ENCODE results near the gene SLC35F4.

The SLC35F4 gene

DNA sequence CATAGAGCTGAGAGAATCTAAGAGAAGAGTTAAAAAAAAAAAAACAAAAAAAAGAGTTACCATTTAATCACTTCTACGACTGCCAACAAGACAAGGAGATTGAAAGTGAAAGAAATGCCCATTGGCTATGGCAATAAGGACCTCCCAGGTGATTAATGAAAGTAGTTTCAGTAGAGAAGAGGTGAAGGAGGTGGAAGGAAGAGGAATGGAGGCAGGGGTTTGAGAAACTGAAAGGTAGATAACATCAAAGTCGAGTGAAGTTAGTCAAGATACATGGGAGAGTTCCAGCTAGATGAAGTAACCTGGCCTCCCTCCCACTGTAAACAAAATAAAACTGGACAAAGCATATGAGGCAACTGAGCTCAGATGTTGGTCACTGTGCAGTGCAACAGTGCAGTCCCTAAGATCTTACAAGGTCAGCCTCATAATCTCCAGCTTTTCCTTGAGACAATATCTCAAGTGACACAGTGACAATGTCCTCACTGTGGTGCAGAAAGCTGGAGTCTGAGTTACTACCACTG is 254.3 kb downstream of the SLC35F4 start:
- TF ChIP-seq JUND (IDR thresholded peaks at IDR 0.05; ENCODE audit: low read depth), result no peak
- DNase-seq (ENCODE audit: low read depth in 1 of 2, low spot score in 1 of 2), result no peak
- in situ Hi-C loops (cut with HindIII; ENCODE audit: low pct_unique_long_range_greater_than_20kb, low sequenced_read_pairs), result no loop called here

DNA sequence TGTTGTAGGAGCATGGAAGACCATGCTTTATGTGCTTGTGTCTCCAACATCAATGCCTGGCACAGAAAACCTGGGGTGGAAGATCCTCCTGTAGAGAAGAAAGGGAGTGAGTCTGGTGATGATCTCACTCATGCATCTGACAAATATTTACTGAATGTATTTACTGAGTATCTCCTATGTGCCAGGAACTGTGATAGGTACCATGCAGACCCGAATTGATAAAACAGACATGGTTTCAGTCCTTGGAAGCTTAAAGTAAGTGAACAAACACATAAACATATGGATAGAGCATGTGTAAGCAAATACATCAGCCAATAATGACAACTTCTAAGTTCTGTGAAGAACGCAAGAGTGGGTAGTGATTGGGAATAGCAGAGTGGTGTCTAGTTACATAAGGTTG is 255.3 kb downstream of the SLC35F4 start:
- no peak for DNase-seq (ENCODE audit: low read depth in 1 of 2, low spot score in 1 of 2)
- in situ Hi-C loops (cut with HindIII; ENCODE audit: low pct_unique_long_range_greater_than_20kb, low sequenced_read_pairs), result no loop called here
- no peak for TF ChIP-seq JUND (IDR thresholded peaks at IDR 0.05; ENCODE audit: low read depth)

DNA sequence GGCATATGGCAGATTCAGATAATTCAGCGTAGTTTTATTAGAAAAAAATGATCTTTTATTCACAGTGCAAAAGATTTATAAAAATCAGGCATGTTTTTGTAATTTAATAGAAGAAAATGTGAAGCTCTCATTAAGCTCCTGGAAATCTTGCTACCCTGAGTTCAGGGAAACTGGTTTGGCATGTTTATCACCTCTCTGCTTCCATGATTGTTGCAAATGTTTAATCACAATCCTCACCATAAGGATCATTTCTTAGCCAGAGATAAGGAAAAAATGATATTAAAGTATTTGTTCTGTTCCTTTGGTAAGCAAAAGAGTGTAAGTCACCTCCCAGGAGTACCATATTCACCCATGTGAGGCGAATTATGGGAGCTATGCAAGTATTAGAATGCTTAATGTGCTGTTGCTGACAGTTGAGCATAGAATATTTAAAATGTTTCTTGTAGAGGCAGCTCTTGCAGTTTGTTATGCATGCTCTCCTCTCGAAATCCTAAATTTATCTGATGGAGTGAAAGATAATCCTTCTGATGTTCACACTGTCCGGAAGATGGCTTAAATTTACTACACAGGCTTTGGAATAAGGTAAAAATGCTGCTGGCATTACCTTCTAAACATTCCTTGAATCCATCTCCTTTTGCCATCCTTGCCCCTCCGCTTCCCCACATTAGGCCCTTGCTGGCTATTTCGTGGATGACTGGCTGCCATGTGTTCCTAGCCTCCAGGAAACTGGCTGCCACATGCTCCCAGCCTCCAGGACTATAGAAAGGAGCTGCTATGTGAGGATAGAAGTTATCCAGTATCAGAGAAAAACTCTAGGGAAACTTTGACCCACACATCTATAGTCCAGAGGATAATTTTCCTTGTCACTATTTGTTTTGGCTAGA is 256.5 kb downstream of the SLC35F4 start:
- no peak for DNase-seq (ENCODE audit: low read depth in 1 of 2, low spot score in 1 of 2)
- no peak for TF ChIP-seq JUND (IDR thresholded peaks at IDR 0.05; ENCODE audit: low read depth)
- in situ Hi-C loops (cut with HindIII; ENCODE audit: low pct_unique_long_range_greater_than_20kb, low sequenced_read_pairs), result no loop called here

DNA sequence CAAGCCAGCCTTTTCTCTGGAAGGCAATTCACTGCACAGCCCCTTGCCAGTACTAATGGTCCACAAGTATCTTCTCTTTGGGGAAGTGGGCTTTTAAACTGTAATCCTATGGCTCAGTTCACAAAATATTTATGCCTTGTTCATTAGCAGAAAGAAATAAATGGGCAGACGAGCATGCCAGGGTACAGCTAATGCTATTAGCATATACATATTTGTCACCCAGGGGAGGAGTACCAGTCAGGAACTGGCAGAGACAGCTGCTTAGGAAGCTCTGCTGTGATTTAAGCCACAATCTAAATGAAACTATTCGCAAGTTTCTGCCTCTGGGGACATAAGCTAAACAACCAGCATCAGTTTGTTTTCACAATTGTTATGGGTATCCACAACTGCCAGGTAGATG is 258.8 kb downstream of the SLC35F4 start:
- TF ChIP-seq JUND (IDR thresholded peaks at IDR 0.05; ENCODE audit: low read depth), result no peak
- no peak for DNase-seq (ENCODE audit: low read depth in 1 of 2, low spot score in 1 of 2)
- in situ Hi-C loops (cut with HindIII; ENCODE audit: low pct_unique_long_range_greater_than_20kb, low sequenced_read_pairs), result no loop called here

DNA sequence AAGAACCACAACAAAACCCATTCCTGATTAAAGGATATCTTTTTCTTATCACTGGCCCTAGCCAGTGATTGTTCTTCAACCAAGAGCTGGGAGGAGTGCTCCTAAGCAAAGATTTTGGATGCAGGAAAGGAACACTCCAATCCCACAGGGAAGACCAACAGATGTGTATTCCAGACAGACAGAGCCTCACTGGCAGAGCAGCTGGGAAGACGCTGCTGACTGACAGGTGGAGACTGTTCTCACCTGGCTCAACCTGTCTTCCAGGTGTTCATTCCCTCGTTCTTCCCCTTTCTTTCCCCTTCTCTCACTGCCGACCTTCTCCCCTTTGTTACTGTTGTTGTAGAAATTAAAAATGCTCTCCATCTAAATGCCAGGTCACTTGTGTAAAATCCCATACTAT is 282.5 kb downstream of the SLC35F4 start:
- no peak for DNase-seq (ENCODE audit: low read depth in 1 of 2, low spot score in 1 of 2)
- no peak for TF ChIP-seq JUND (IDR thresholded peaks at IDR 0.05; ENCODE audit: low read depth)
- in situ Hi-C loops (cut with HindIII; ENCODE audit: low pct_unique_long_range_greater_than_20kb, low sequenced_read_pairs), result no loop called here

DNA sequence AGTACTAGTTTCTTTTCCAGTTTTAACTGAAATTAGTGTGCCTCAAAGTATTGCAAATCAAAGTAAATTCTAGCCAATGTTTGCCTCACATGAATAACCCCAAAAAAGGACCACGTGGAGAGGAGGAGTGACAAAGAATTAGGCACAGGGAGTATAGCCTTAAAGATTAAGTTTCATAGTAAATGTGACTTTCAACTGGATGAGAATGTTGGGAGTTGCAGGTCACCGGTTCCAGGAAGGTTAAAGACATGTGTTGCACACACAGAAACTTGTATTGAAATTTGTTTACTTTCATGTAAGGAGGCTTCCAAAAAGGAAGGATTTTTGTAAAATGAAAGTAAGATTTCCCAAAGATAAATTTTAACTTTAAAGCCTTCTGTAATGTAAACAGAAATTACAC is 283.1 kb downstream of the SLC35F4 start:
- in situ Hi-C loops (cut with HindIII; ENCODE audit: low pct_unique_long_range_greater_than_20kb, low sequenced_read_pairs), result no loop called here
- DNase-seq (ENCODE audit: low read depth in 1 of 2, low spot score in 1 of 2), result no peak
- TF ChIP-seq JUND (IDR thresholded peaks at IDR 0.05; ENCODE audit: low read depth), result no peak

DNA sequence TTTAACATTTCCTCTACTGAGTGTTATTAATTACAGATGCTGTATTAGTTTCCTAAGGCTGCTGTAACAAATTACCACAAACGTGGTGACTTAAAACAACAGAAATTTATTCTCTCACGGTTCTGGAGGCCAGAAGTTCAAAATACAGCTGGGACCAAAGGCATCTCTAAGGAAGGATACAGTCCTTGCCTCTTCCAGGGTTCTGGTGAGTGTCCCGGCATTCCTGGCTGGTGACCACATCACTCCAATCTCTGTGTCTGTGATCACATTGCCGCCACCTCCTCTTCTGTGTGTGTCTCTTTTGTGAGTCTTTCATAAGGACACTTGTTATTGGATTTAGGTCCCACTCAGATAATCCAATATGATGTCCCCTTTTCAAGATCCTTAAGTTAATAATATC is 287.1 kb downstream of the SLC35F4 start:
- in situ Hi-C loops (cut with HindIII; ENCODE audit: low pct_unique_long_range_greater_than_20kb, low sequenced_read_pairs), result no loop called here
- TF ChIP-seq JUND (IDR thresholded peaks at IDR 0.05; ENCODE audit: low read depth), result no peak
- DNase-seq (ENCODE audit: low read depth in 1 of 2, low spot score in 1 of 2), result no peak

DNA sequence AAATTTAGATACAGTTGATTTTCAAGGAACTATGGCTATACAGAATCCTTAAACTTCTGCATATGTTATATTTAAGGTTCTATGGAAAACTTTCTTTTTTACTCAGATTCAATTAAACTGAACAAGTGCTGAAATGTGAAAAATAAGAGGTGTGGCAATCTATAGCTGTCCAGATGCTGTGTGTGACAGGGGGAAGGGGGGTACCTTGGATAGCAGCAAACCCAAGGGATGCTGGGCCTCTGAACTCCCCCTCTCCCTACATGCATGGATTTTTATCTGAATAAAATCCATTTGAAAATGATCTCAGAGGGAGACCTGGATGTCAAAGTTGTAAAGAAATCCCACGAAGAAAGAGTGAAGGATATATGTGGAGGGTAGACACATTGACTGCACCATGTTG is 289.4 kb downstream of the SLC35F4 start:
- no peak for TF ChIP-seq JUND (IDR thresholded peaks at IDR 0.05; ENCODE audit: low read depth)
- in situ Hi-C loops (cut with HindIII; ENCODE audit: low pct_unique_long_range_greater_than_20kb, low sequenced_read_pairs), result no loop called here
- no peak for DNase-seq (ENCODE audit: low read depth in 1 of 2, low spot score in 1 of 2)

DNA sequence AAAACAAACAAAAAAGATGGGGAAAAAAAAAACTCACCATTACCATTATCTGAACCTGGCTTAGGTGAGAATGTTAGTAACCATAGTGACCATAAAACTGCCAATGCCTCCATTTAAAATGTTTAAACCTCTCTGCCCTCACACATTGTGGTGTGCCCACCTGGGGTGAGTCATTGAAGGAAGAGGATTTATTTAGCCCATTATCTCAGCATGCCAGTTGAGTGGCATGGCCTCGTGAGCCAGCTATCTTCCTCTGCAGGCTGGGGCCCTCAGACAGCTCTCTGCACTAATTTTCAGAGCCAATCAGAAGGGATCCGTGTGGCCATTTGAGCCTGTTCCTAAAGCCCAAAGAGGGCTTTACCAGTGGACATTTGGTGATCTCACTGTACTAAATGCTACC is 290.4 kb downstream of the SLC35F4 start:
- no peak for DNase-seq (ENCODE audit: low read depth in 1 of 2, low spot score in 1 of 2)
- no peak for TF ChIP-seq JUND (IDR thresholded peaks at IDR 0.05; ENCODE audit: low read depth)
- in situ Hi-C loops (cut with HindIII; ENCODE audit: low pct_unique_long_range_greater_than_20kb, low sequenced_read_pairs), result no loop called here

DNA sequence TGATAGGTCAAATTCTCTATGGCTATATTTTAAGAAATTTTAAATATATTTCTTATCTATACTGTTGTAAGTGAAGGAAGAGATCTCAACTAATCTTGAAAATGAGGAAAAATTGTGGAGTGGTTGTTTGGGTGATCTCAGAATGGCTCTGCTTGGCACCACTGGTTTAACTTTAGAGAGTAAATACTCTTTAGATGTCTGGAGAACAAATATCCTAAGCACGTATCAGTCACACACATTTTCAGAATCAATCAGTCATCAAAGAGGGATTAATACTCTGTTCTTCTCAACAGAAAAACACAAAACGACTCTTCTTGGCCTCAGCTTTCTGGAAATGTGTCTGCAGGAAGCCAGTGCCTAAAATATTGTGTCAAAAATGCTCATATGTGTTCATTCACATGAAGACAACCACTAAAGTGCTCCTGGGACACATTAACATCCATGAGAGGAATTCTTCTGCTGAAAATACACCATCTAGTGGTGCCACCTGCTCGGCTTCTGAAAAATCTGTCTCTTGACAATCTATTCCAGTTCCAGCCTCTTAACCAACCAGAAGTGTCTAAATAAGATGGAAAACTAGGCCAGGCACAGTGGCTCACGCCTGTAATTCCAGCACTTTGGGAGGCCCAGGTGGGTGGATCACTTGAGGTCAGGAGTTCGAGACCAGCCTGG is 291.1 kb downstream of the SLC35F4 start:
- DNase-seq (ENCODE audit: low read depth in 1 of 2, low spot score in 1 of 2), result peak in 1 of 2 experiments; percentile 36
- no peak for TF ChIP-seq JUND (IDR thresholded peaks at IDR 0.05; ENCODE audit: low read depth)
- in situ Hi-C loops (cut with HindIII; ENCODE audit: low pct_unique_long_range_greater_than_20kb, low sequenced_read_pairs), result no loop called here

DNA sequence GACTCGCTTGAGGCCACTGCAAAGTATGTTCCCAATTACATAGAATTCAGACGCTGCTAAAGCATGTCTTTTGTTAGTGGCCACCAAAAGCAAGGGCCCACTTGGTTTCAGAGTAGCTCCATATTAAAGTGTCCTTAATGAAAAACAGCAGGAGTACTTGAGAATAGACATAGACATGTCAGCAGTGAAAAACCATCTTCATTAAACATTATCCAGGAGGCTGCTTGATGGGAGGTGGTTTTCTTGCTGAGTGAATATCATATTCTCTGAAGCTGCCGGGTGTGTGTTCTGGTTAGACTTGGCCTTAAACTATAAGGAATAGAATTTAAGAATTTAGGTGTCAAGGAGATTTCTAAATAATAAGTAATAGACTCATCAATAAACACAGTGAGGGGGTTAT is 292.7 kb downstream of the SLC35F4 start:
- DNase-seq (ENCODE audit: low read depth in 1 of 2, low spot score in 1 of 2), result no peak
- in situ Hi-C loops (cut with HindIII; ENCODE audit: low pct_unique_long_range_greater_than_20kb, low sequenced_read_pairs), result no loop called here
- TF ChIP-seq JUND (IDR thresholded peaks at IDR 0.05; ENCODE audit: low read depth), result no peak

DNA sequence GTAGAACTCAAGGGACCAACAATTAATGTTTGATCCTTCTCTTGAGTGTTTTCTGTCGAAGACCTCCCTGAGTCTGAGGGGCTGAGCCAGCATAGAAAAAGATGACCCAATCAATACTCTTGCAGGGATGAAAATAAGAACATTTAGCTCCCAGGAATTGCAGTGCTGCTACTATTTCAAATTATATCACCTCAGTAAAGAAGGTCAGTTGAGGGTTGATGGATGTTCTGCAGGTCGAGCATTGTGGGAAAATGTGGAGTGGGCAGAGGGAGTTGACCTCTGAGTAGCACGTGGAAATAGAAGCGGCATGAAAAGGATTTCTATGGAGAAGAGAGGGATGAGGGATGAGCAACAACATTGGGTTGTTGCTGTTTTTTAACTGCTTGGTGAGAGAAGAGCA is 297.3 kb downstream of the SLC35F4 start:
- no peak for TF ChIP-seq JUND (IDR thresholded peaks at IDR 0.05; ENCODE audit: low read depth)
- in situ Hi-C loops (cut with HindIII; ENCODE audit: low pct_unique_long_range_greater_than_20kb, low sequenced_read_pairs), result no loop called here
- DNase-seq (ENCODE audit: low read depth in 1 of 2, low spot score in 1 of 2), result no peak

DNA sequence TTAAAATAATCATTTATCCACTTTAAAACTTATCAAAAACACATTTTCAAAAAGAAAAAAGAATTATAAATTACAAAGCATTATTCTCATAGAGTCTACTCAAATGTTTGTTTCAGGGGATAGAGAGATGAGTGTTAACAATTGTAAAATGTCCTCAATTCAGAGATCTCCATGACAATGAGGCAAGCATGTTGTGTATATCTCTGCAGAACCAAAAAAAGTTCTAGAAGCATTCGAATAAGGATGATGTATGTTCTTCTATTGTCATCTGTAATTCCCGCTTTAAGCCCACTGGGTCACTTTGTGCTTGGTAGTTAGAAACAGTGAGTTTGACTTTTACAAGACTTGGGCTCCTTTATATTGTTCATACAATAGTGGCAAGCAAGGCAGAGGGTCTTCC is 298.7 kb downstream of the SLC35F4 start:
- no peak for DNase-seq (ENCODE audit: low read depth in 1 of 2, low spot score in 1 of 2)
- in situ Hi-C loops (cut with HindIII; ENCODE audit: low pct_unique_long_range_greater_than_20kb, low sequenced_read_pairs), result no loop called here
- TF ChIP-seq JUND (IDR thresholded peaks at IDR 0.05; ENCODE audit: low read depth), result no peak

Measured in T47D (cell line).